ENCODE data around the gene LZTS3. TPM values are rescaled to one million over a fixed set of nuclear protein-coding genes. Genes with fewer than 3 reads are reported as not detected.

LZTS3 gene
- total and polyA plus RNA-seq, 2 of the 13 experiments (the other 11 are each of a cell fraction or from before 2014, with no cell fraction given): 10.1 to 31.3 TPM

GRCh38 chr20:3168829-3169590 is 4.3 kb downstream of the LZTS3 start (continued):
- TF ChIP-seq, protein P1, sequence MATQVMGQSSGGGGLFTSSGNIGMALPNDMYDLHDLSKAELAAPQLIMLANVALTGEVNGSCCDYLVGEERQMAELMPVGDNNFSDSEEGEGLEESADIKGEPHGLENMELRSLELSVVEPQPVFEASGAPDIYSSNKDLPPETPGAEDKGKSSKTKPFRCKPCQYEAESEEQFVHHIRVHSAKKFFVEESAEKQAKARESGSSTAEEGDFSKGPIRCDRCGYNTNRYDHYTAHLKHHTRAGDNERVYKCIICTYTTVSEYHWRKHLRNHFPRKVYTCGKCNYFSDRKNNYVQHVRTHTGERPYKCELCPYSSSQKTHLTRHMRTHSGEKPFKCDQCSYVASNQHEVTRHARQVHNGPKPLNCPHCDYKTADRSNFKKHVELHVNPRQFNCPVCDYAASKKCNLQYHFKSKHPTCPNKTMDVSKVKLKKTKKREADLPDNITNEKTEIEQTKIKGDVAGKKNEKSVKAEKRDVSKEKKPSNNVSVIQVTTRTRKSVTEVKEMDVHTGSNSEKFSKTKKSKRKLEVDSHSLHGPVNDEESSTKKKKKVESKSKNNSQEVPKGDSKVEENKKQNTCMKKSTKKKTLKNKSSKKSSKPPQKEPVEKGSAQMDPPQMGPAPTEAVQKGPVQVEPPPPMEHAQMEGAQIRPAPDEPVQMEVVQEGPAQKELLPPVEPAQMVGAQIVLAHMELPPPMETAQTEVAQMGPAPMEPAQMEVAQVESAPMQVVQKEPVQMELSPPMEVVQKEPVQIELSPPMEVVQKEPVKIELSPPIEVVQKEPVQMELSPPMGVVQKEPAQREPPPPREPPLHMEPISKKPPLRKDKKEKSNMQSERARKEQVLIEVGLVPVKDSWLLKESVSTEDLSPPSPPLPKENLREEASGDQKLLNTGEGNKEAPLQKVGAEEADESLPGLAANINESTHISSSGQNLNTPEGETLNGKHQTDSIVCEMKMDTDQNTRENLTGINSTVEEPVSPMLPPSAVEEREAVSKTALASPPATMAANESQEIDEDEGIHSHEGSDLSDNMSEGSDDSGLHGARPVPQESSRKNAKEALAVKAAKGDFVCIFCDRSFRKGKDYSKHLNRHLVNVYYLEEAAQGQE (IDR thresholded peaks at IDR 0.05; ENCODE audit: borderline replicate concordance in 1 of 2, low read depth in 1 of 2, low read length in 2 of 2): no peak
- no peak for TF ChIP-seq CREB1 (IDR thresholded peaks at IDR 0.05)
- TF ChIP-seq CREB1 (CRISPR knock-in tag; IDR thresholded peaks at IDR 0.05): no peak
- 0 out of 2 replicates have a peak, but pooled peaks have one; percentile 6 for TF ChIP-seq HES4 (CRISPR knock-in tag; IDR thresholded peaks at IDR 0.05; ENCODE audit: borderline replicate concordance)
- TF ChIP-seq ZNF318 (CRISPR knock-in tag; IDR thresholded peaks at IDR 0.05): no peak
- no peak for TF ChIP-seq GATAD1 (CRISPR knock-in tag; IDR thresholded peaks at IDR 0.05)
- 0 out of 2 replicates have a peak, but pooled peaks have one; percentile 6 for TF ChIP-seq MXD3 (CRISPR knock-in tag; IDR thresholded peaks at IDR 0.05)
- TF ChIP-seq MTF1 (CRISPR knock-in tag; IDR thresholded peaks at IDR 0.05): no peak
- TF ChIP-seq, protein P2, sequence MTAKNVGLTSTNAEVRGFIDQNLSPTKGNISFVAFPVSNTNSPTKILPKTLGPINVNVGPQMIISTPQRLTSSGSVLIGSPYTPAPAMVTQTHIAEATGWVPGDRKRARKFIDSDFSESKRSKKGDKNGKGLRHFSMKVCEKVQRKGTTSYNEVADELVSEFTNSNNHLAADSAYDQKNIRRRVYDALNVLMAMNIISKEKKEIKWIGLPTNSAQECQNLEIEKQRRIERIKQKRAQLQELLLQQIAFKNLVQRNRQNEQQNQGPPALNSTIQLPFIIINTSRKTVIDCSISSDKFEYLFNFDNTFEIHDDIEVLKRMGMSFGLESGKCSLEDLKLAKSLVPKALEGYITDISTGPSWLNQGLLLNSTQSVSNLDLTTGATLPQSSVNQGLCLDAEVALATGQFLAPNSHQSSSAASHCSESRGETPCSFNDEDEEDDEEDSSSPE (CRISPR knock-in tag; IDR thresholded peaks at IDR 0.05): 0 out of 2 replicates have a peak, but pooled peaks have one; percentile 15
- TF ChIP-seq MAFF (IDR thresholded peaks at IDR 0.05; ENCODE audit: low read depth, low read length): no peak
- no peak for TF ChIP-seq ZBTB10 (CRISPR knock-in tag; IDR thresholded peaks at IDR 0.05; ENCODE audit: borderline replicate concordance)
